Measurements from ENCODE around the gene GNG10. TPM values are rescaled to one million over a fixed set of nuclear protein-coding genes. Genes with fewer than 3 reads are reported as not detected.

The GNG10 gene
- total and polyA plus RNA-seq, 9 of the 15 experiments (the other 6 are each of a cell fraction or from before 2014, with no cell fraction given) = 13.1 to 37.8 (median 28.4) TPM

DNA sequence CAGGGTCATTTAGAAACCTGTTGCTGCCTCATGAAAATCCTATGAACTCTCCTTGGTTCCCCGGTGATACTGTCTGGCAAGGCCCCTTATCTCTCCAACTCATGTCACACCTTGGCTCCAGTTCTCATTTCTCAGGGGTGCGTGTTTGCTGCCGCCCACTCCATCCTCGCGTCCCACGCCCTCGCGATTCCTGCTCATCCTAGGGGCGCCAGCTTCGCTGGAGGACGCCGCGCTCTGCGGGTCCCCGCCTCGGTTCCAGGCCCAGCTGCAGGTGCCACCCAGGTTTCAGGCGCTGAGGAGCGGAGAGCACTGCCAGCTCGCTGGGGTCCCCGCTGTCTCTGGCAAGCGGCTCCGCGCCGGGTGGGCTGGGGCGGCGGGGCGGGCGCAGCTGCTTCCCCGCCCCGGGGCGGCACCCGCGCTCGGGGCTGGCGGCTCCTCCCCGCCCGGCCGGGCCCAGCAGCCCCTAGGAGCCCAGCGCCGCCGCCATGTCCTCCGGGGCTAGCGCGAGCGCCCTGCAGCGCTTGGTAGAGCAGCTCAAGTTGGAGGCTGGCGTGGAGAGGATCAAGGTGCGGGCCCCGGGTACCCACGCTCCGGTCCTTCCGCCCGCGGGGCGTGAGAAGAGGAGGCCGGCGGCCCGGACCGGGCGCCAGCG lies at the start of gene GNG10 (continued):
- TF ChIP-seq CCNT2 (IDR thresholded peaks at IDR 0.05; ENCODE audit: borderline replicate concordance, extremely low read depth, insufficient read length, low read depth, low read length) = peak; percentile 26
- TF ChIP-seq, protein P1, sequence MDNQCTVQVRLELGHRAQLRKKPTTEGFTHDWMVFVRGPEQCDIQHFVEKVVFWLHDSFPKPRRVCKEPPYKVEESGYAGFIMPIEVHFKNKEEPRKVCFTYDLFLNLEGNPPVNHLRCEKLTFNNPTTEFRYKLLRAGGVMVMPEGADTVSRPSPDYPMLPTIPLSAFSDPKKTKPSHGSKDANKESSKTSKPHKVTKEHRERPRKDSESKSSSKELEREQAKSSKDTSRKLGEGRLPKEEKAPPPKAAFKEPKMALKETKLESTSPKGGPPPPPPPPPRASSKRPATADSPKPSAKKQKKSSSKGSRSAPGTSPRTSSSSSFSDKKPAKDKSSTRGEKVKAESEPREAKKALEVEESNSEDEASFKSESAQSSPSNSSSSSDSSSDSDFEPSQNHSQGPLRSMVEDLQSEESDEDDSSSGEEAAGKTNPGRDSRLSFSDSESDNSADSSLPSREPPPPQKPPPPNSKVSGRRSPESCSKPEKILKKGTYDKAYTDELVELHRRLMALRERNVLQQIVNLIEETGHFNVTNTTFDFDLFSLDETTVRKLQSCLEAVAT (IDR thresholded peaks at IDR 0.05) = no peak
- TF ChIP-seq ZKSCAN8 (CRISPR knock-in tag; IDR thresholded peaks at IDR 0.05) = no peak
- no peak for TF ChIP-seq TEAD2 (tag; IDR thresholded peaks at IDR 0.05)
- no peak for TF ChIP-seq FOXP1 (CRISPR knock-in tag; IDR thresholded peaks at IDR 0.05)
- no peak for TF ChIP-seq TRIM24 (IDR thresholded peaks at IDR 0.05)
- TF ChIP-seq, protein P2, sequence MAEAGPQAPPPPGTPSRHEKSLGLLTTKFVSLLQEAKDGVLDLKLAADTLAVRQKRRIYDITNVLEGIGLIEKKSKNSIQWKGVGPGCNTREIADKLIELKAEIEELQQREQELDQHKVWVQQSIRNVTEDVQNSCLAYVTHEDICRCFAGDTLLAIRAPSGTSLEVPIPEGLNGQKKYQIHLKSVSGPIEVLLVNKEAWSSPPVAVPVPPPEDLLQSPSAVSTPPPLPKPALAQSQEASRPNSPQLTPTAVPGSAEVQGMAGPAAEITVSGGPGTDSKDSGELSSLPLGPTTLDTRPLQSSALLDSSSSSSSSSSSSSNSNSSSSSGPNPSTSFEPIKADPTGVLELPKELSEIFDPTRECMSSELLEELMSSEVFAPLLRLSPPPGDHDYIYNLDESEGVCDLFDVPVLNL (CRISPR knock-in tag; IDR thresholded peaks at IDR 0.05; ENCODE audit: low read depth) = no peak
- no peak for TF ChIP-seq NCOA4 (IDR thresholded peaks at IDR 0.05; ENCODE audit: partially characterized antibody)
- TF ChIP-seq, protein P3, sequence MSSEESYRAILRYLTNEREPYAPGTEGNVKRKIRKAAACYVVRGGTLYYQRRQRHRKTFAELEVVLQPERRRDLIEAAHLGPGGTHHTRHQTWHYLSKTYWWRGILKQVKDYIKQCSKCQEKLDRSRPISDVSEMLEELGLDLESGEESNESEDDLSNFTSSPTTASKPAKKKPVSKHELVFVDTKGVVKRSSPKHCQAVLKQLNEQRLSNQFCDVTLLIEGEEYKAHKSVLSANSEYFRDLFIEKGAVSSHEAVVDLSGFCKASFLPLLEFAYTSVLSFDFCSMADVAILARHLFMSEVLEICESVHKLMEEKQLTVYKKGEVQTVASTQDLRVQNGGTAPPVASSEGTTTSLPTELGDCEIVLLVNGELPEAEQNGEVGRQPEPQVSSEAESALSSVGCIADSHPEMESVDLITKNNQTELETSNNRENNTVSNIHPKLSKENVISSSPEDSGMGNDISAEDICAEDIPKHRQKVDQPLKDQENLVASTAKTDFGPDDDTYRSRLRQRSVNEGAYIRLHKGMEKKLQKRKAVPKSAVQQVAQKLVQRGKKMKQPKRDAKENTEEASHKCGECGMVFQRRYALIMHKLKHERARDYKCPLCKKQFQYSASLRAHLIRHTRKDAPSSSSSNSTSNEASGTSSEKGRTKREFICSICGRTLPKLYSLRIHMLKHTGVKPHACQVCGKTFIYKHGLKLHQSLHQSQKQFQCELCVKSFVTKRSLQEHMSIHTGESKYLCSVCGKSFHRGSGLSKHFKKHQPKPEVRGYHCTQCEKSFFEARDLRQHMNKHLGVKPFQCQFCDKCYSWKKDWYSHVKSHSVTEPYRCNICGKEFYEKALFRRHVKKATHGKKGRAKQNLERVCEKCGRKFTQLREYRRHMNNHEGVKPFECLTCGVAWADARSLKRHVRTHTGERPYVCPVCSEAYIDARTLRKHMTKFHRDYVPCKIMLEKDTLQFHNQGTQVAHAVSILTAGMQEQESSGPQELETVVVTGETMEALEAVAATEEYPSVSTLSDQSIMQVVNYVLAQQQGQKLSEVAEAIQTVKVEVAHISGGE (CRISPR knock-in tag; IDR thresholded peaks at IDR 0.05) = no peak
- no peak for TF ChIP-seq TARDBP (IDR thresholded peaks at IDR 0.05)
- no peak for TF ChIP-seq CC2D1A (IDR thresholded peaks at IDR 0.05)
- TF ChIP-seq, protein P4, sequence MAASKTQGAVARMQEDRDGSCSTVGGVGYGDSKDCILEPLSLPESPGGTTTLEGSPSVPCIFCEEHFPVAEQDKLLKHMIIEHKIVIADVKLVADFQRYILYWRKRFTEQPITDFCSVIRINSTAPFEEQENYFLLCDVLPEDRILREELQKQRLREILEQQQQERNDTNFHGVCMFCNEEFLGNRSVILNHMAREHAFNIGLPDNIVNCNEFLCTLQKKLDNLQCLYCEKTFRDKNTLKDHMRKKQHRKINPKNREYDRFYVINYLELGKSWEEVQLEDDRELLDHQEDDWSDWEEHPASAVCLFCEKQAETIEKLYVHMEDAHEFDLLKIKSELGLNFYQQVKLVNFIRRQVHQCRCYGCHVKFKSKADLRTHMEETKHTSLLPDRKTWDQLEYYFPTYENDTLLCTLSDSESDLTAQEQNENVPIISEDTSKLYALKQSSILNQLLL (CRISPR knock-in tag; IDR thresholded peaks at IDR 0.05; ENCODE audit: borderline replicate concordance) = no peak
- TF ChIP-seq MTA3 (IDR thresholded peaks at IDR 0.05; ENCODE audit: borderline replicate concordance) = 0 out of 2 replicates have a peak, but pooled peaks have one; percentile 31
- TF ChIP-seq SREBF2 (CRISPR knock-in tag; IDR thresholded peaks at IDR 0.05) = no peak
- TF ChIP-seq, protein P5, sequence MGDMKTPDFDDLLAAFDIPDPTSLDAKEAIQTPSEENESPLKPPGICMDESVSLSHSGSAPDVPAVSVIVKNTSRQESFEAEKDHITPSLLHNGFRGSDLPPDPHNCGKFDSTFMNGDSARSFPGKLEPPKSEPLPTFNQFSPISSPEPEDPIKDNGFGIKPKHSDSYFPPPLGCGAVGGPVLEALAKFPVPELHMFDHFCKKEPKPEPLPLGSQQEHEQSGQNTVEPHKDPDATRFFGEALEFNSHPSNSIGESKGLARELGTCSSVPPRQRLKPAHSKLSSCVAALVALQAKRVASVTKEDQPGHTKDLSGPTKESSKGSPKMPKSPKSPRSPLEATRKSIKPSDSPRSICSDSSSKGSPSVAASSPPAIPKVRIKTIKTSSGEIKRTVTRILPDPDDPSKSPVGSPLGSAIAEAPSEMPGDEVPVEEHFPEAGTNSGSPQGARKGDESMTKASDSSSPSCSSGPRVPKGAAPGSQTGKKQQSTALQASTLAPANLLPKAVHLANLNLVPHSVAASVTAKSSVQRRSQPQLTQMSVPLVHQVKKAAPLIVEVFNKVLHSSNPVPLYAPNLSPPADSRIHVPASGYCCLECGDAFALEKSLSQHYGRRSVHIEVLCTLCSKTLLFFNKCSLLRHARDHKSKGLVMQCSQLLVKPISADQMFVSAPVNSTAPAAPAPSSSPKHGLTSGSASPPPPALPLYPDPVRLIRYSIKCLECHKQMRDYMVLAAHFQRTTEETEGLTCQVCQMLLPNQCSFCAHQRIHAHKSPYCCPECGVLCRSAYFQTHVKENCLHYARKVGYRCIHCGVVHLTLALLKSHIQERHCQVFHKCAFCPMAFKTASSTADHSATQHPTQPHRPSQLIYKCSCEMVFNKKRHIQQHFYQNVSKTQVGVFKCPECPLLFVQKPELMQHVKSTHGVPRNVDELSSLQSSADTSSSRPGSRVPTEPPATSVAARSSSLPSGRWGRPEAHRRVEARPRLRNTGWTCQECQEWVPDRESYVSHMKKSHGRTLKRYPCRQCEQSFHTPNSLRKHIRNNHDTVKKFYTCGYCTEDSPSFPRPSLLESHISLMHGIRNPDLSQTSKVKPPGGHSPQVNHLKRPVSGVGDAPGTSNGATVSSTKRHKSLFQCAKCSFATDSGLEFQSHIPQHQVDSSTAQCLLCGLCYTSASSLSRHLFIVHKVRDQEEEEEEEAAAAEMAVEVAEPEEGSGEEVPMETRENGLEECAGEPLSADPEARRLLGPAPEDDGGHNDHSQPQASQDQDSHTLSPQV (IDR thresholded peaks at IDR 0.05) = no peak
- TF ChIP-seq U2AF1 (optimal IDR thresholded peaks at IDR 0.05; ENCODE audit: low read depth, low read length) = no peak

All from K562 (cell line).